HG03354 (cell line): ENCODE data around the gene KLHL29.
"Not testable (repeated sequence)": the region's sequence is repeated elsewhere in the genome, so short reads cannot be mapped to it uniquely, and the experiment has no call there.

ENCODE experiments used
- ATAC-seq: cut with Tn5 transposase; IDR thresholded peaks from one replicate; pipeline ENCODE4 v1.9.1; 2021; ENCODE audit warnings: mild to moderate bottlenecking; ENCODE audit not compliant: unreplicated experiment, poor library complexity, severe bottlenecking

The KLHL29 gene

GRCh38 chr2:23384551-23385343 lies at the start of gene KLHL29:
TSS of gene KLHL29 (plus strand) at chr2:23385179. CDS start at chr2:23562197, 177,018 bp downstream.
- peak; percentile 62 for ATAC-seq

GRCh38 chr2:23335550-23335949 lies 49.4 kb upstream of the KLHL29 start:
- ATAC-seq: no peak

- ATAC-seq: no peak
Observed at GRCh38 chr2:23342075-23342474, 42.9 kb upstream of the KLHL29 start.

GRCh38 chr2:23346029-23346428 lies 39.0 kb upstream of the KLHL29 start:
- no peak for ATAC-seq

- no peak for ATAC-seq
Observed at GRCh38 chr2:23346781-23347180, 38.2 kb upstream of the KLHL29 start.

GRCh38 chr2:23347471-23348092 lies 37.4 kb upstream of the KLHL29 start:
- ATAC-seq: no peak

- ATAC-seq: not testable (repeated sequence)
Observed at GRCh38 chr2:23348093-23348481, 36.9 kb upstream of the KLHL29 start.

- ATAC-seq: no peak
Observed at GRCh38 chr2:23349508-23349907, 35.5 kb upstream of the KLHL29 start.

- ATAC-seq: no peak
Observed at GRCh38 chr2:23350041-23350791, 34.8 kb upstream of the KLHL29 start.

- ATAC-seq: peak; percentile 7
Observed at GRCh38 chr2:23350792-23351355, 34.1 kb upstream of the KLHL29 start.

- ATAC-seq: peak; percentile 98
Observed at GRCh38 chr2:23351388-23352141, 33.4 kb upstream of the KLHL29 start.

GRCh38 chr2:23354554-23354953 lies 30.4 kb upstream of the KLHL29 start:
- ATAC-seq: no peak

- no peak for ATAC-seq
Observed at GRCh38 chr2:23355001-23355400, 30.0 kb upstream of the KLHL29 start.

GRCh38 chr2:23356711-23357110 lies 28.3 kb upstream of the KLHL29 start:
- ATAC-seq: no peak

GRCh38 chr2:23359631-23360567 lies 25.1 kb upstream of the KLHL29 start:
- ATAC-seq: no peak

GRCh38 chr2:23360571-23361125 lies 24.3 kb upstream of the KLHL29 start:
- no peak for ATAC-seq

- no peak for ATAC-seq
Observed at GRCh38 chr2:23361152-23361551, 23.8 kb upstream of the KLHL29 start.

GRCh38 chr2:23363268-23363667 lies 21.7 kb upstream of the KLHL29 start:
- no peak for ATAC-seq
